Smooth muscle cell (in vitro differentiated cells): Measurements from ENCODE around the gene PRADC1. TPM values are rescaled to one million over a fixed set of nuclear protein-coding genes. Genes with fewer than 3 reads are reported as not detected.
"Not testable (repeated sequence)": the region's sequence is repeated elsewhere in the genome, so short reads cannot be mapped to it uniquely, and the experiment has no call there.

Experiments
- DNase-seq: peaks from one replicate; lab custom pipeline; 2025; ENCODE audit not compliant: unreplicated experiment; lab: John Stamatoyannopoulos, UW
- H2AFZ ChIP-seq: fragments of 200-600 bp; sonication (generic); 2 replicates; pipeline ENCODE4 v1.6.0; 2016; ENCODE audit warnings: antibody characterized with exemption, low read depth, mild to moderate bottlenecking
- H3F3A ChIP-seq: fragments of 200-600 bp; sonication (generic); 2 replicates; pipeline ENCODE4 v1.6.0; 2017; ENCODE audit warnings: antibody characterized with exemption, low read depth
- H3K27ac ChIP-seq: fragments of 200-600 bp; sonication (generic); 2 replicates; pipeline ENCODE4 v1.5.1; 2016; ENCODE audit warnings: low read depth, mild to moderate bottlenecking
- H3K27me3 ChIP-seq: fragments of 200-600 bp; sonication (generic); 2 replicates; pipeline ENCODE4 v1.6.1; 2016; ENCODE audit warnings: low read depth, mild to moderate bottlenecking
- H3K36me3 ChIP-seq: fragments of 200-600 bp; sonication (generic); 2 replicates; pipeline ENCODE4 v1.5.1; 2016; ENCODE audit warnings: low read depth
- H3K4me1 ChIP-seq: fragments of 200-600 bp; sonication (generic); 2 replicates; pipeline ENCODE4 v1.5.1; 2016; ENCODE audit warnings: low read depth
- H3K4me2 ChIP-seq: fragments of 200-600 bp; sonication (generic); 2 replicates; pipeline ENCODE4 v1.6.0; 2016; ENCODE audit warnings: mild to moderate bottlenecking
- H3K4me3 ChIP-seq: fragments of 200-600 bp; sonication (generic); 2 replicates; pipeline ENCODE4 v1.5.1; 2016; ENCODE audit warnings: mild to moderate bottlenecking
- H3K79me2 ChIP-seq: fragments of 200-600 bp; sonication (generic); 2 replicates; pipeline ENCODE4 v1.6.0; 2016; ENCODE audit warnings: low read depth, mild to moderate bottlenecking
- H3K9ac ChIP-seq: fragments of 200-600 bp; sonication (generic); 2 replicates; pipeline ENCODE4 v1.6.0; 2016; ENCODE audit warnings: low read depth
- H3K9me3 ChIP-seq: fragments of 200-600 bp; sonication (generic); replicated peaks from 2 replicates; pipeline ENCODE4 v1.5.1; 2016; ENCODE audit warnings: low read depth
- H4K20me1 ChIP-seq: fragments of 200-600 bp; sonication (generic); 2 replicates; pipeline ENCODE4 v1.6.0; 2016; ENCODE audit warnings: low read depth
- CTCF ChIP-seq: fragments of 200-600 bp; sonication (generic); IDR thresholded peaks from 2 replicates; pipeline ENCODE4 v1.5.1; 2017; ENCODE audit warnings: borderline replicate concordance, mild to moderate bottlenecking, antibody characterized with exemption; ENCODE audit not compliant: insufficient read depth, poor library complexity, severe bottlenecking
- WGBS: methylation state at CpG from one replicate; pipeline ENCODE4 v1.1.7; 2016; ENCODE audit warnings: low lambda C conversion rate; 5-methylcytosine and 5-hydroxymethylcytosine counted together
- polyA plus RNA-seq: library from polyadenylated mRNA; unstranded; fragments of >200 nt; fragmentation: Nextera tagmentation; extraction: Ambion mirVana; gene quantifications from 2 replicates; pipeline ENCODE4 v1.2.1, GENCODE V29; 2016
- total RNA-seq: library from RNA; depleted of rRNA; stranded (reverse); fragments of >200 nt; gene quantifications from 2 replicates; pipeline ENCODE4 v1.2.3, GENCODE V29; 2014

Gene PRADC1
- total and polyA plus RNA-seq, 2 experiments from 2014 or later = 24.0 to 51.4 TPM

DNA sequence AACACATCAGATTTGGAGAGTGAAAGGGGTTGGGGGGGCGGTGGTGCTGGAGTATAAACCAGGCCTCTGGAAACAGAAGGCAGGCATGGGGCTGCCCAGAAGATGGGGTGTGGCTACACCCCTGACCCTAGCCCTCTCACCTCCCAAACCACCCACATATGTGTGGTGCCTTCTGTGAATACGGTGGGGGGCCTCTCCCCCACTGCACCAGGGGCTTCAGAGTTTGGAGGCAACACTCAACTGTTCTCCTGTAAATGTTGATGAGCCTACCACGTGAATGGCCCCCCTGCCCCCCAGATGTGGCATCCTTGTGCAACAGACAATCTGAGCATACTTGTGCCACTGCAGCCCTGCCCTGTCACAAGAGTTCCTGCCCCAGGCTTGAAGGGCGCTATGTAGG lies 31.7 kb upstream of the PRADC1 start:
- H3K27ac ChIP-seq = no peak overlapping the region
- DNase-seq = no peak
- no peak overlapping the region for H2AFZ ChIP-seq
- peaks cover 8% of the 10 kb centered on the region for H3K4me1 ChIP-seq
- H3K9ac ChIP-seq = no peak overlapping the region
- 91% methylated on average over 4 of the region's 4 CpGs for WGBS
- no peak overlapping the region for H3K4me3 ChIP-seq
- no peak for TF ChIP-seq CTCF
- H3K9me3 ChIP-seq = no peaks in the 10 kb centered on the region
- H3K36me3 ChIP-seq = no peaks in the 10 kb centered on the region
- no peaks in the 10 kb centered on the region for H3K79me2 ChIP-seq
- no peak overlapping the region for H3K4me2 ChIP-seq
- H4K20me1 ChIP-seq = peaks cover 16% of the 10 kb centered on the region
- H3K27me3 ChIP-seq = peaks cover 25% of the 10 kb centered on the region
- H3F3A ChIP-seq = no peaks in the 10 kb centered on the region

- no peaks in the 10 kb centered on the region for H3K9me3 ChIP-seq
- H2AFZ ChIP-seq = no peak overlapping the region
- peaks cover 8% of the 10 kb centered on the region for H3K4me1 ChIP-seq
- peaks cover 20% of the 10 kb centered on the region for H3K27me3 ChIP-seq
- no peaks in the 10 kb centered on the region for H3F3A ChIP-seq
- H3K9ac ChIP-seq = no peak overlapping the region
- WGBS = 93% methylated on average over 13 of the region's 15 CpGs
- no peak for DNase-seq
- H3K4me2 ChIP-seq = no peak overlapping the region
- no peaks in the 10 kb centered on the region for H3K36me3 ChIP-seq
- no peak overlapping the region for H3K27ac ChIP-seq
- H3K79me2 ChIP-seq = no peaks in the 10 kb centered on the region
- H3K4me3 ChIP-seq = no peak overlapping the region
- no peak for TF ChIP-seq CTCF
- H4K20me1 ChIP-seq = peaks cover 16% of the 10 kb centered on the region
Observed at GRCh38 chr2:73264332-73264606, 31.2 kb upstream of the PRADC1 start.

DNA sequence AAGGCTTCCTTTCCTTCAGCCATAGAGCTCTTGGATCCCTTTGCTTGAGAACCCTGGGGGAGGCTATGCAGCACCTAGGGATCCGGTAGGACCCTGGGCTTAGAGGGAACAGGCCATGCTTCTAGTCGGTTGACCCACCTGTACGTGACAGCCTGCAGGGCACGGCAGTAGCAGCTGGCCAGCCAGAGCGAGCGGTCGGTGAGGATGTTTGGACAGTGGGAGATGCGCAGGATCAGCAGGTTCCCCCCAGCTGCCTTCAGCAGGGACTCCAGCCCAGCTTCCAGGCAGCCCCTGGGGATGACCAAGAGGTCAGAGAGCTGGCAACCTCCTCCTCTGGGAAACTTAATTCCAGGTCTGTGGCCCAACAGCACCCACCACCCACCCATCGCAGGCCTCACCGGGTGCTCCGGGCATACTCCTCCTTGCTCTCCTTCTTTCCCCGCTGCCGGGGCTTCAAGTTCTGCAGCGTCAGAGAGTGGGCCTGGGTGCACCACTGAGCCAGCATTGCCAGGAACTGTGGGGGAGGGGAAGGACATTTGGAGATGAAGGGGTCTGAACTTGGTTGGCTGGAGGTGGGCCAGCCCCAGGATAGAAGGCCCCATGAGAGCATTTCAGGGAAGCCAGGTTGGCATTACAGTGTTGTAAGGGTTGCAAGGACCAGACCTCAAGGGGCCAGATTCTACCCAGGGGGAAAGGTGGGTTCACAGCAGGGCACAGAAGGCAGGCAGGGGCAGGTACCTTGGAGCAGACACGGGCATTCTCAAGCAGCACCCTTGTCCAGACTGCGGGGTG lies 30.7 kb upstream of the PRADC1 start:
- WGBS = 97% methylated on average over 16 of the region's 16 CpGs
- no peak overlapping the region for H2AFZ ChIP-seq
- H3K4me3 ChIP-seq = no peak overlapping the region
- H3K79me2 ChIP-seq = no peaks in the 10 kb centered on the region
- no peak for TF ChIP-seq CTCF
- H3K27ac ChIP-seq = no peak overlapping the region
- peaks cover 15% of the 10 kb centered on the region for H3K27me3 ChIP-seq
- H3K36me3 ChIP-seq = no peaks in the 10 kb centered on the region
- H4K20me1 ChIP-seq = peaks cover 12% of the 10 kb centered on the region
- no peak overlapping the region for H3K9ac ChIP-seq
- H3K4me2 ChIP-seq = no peak overlapping the region
- H3K9me3 ChIP-seq = no peaks in the 10 kb centered on the region
- H3K4me1 ChIP-seq = peaks cover 3% of the 10 kb centered on the region
- H3F3A ChIP-seq = no peaks in the 10 kb centered on the region
- no peak for DNase-seq

- not testable (repeated sequence) for H3K79me2 ChIP-seq, H3F3A ChIP-seq, H3K36me3 ChIP-seq, H3K27me3 ChIP-seq, H3K9ac ChIP-seq, H3K27ac ChIP-seq, H3K9me3 ChIP-seq, H3K4me3 ChIP-seq, H3K4me1 ChIP-seq, H4K20me1 ChIP-seq, DNase-seq, H2AFZ ChIP-seq, H3K4me2 ChIP-seq
- 95% methylated on average over 18 of the region's 18 CpGs for WGBS
Observed at GRCh38 chr2:73262691-73263429, 29.8 kb upstream of the PRADC1 start.
